Lung microvascular endothelial cell (primary cell): Measurements from ENCODE around the gene QSER1. TPM values are rescaled to one million over a fixed set of nuclear protein-coding genes. Genes with fewer than 3 reads are reported as not detected.
"Not testable (repeated sequence)": the region's sequence is repeated elsewhere in the genome, so short reads cannot be mapped to it uniquely, and the experiment has no call there.

Experiments
- DNase-seq, 2 donors: peaks; one replicate each; pipeline versions ENCODE4 v3.0.0 to v3.0.0-alpha.2; 2010; ENCODE audit warnings: low read depth in 2 of 2
- total RNA-seq: library from RNA; depleted of rRNA; stranded (reverse); fragments of >200 nt; gene quantifications from 2 replicates; pipeline ENCODE4 v1.2.1, GENCODE V29; 2014

QSER1 gene
- total RNA-seq, 1 donor from 2014 or later = 8.3 TPM

- no peak for DNase-seq
Measured at GRCh38 chr11:32932196-32932595, 39.6 kb downstream of the QSER1 start.

DNA sequence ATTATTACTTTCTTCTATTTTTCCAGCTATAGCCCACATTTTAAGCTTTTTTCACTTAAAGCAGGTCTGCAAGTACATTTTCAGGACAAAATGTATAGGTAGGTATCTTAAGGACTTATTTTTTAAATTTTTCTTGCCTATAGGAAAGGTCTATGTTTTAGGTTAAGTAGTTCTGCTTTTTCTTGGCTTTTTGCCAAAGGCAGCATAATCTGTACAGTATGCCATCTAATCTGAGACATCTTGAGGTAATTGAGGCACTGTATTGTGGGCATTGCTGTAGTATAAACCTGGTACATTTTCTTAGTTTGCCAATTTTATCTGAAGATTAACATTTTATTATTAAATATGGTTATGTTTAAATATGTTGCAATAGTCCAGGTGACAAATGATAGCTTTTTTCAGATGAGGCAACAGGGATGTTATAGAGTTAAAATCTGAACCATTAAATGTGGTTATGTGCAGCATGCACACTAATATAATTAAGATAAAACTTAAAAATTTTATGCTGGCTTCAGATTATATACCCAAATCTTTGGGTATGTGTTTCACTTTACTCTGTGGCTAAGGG, 42.9 kb downstream of the QSER1 start:
- DNase-seq = no peak

- not testable (repeated sequence) for DNase-seq
Measured at GRCh38 chr11:32936178-32936577, 43.6 kb downstream of the QSER1 start.

GRCh38 chr11:32937283-32937682, 44.7 kb downstream of the QSER1 start:
- not testable (repeated sequence) for DNase-seq

DNA sequence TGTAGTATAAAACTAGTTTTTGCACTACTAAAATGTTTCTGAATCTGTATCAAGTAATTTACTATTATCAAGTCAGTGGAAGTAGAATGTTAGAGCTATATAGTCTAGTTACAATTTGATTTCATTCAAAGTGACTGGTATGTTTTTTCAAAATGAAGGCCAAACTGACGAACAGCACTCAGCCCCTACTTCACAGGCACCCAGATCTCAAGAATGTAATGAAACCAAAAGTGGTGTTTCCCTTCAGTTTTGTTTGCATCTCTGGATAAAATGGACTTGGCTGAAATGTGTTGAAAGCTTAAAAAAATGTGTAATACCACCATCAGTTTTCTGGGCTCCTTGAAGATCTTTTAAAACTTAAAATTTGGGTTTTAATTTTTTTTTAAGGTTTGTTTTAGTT, 46.4 kb downstream of the QSER1 start:
- DNase-seq = no peak

- no peak for DNase-seq
Measured at GRCh38 chr11:32939866-32940265, 47.3 kb downstream of the QSER1 start.

- no peak for DNase-seq
Measured at GRCh38 chr11:32940865-32941264, 48.3 kb downstream of the QSER1 start.

DNA sequence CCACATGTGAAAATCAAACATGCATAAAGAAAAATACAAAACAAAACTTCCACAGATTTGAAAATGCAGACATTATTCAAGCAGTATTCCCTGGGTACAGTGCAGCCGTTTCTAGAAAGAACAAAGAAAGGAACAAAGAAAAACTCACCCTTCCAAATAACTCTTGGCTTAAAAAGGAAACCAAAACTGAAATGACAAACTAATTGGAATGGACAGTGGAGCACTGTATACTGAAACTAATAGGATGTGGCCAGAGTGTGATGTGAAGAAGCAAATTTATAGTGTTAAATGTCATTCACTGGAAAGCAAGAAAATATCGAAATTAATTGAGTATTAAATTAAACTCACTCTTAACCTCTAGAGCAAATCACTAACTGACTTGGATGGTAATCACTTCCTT, 55.4 kb downstream of the QSER1 start:
- DNase-seq = peak; percentile 17 to 42

GRCh38 chr11:32949739-32950138, 57.1 kb downstream of the QSER1 start:
- DNase-seq = no peak

DNA sequence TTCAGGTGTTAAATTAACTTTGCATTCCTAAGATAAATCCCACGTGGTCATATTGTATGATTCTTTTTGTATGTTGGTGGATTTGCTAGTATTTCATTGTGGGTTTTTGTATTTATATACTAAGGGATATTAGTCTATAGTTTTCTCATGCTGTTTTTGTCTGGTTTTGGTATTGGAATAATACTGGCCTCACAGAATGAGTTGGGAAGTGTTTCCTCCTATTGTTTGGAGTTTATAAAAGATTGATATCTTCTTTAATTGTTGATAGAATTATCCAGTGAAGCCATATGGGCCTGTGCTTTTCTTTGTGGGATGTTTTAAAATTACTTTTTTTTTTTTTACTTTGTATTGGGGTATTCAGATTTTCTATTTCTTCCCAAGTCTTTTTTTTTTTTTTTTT, 59.8 kb downstream of the QSER1 start:
- DNase-seq = peak; percentile 39 to 73

DNA sequence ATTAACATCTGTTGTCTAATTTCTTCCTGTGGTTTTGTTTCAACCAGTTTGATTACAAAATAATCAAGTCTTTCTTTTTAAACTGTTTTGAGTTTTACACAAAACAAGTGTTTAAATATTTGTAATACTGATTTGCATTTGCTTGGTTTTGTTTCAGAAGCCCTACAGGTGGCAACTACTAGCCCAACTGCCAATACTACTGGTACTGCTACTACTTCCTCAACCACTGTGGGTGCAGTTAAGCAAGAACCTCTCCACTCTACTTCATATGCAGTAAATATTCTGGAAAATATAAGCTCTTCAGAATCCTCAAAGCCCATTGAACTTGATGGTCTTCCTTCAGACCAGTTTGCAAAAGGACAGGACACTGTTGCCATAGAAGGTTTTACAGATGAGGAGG, 61.1 kb downstream of the QSER1 start:
- no peak for DNase-seq

- peak; percentile 63 to 66 for DNase-seq
Measured at GRCh38 chr11:32960553-32961164, 68.0 kb downstream of the QSER1 start.

DNA sequence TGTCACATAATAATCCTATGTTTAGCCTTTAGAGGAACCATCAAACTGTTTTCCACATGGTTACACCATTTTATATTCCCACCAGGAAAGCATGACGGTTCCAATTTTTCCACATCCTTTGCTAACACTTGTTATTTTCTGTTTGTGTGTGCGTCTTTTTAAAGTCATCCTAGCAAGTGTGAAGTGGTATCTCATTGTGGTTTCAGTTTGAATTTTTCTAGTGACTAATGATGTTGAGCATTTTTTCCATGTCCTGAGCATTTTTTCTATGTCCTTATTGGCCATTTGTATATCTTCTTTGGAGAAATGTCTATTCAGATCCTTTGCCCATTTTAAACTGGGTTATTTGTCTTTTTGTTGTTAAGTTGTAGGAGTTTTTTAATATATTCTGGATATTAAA, 69.4 kb downstream of the QSER1 start:
- no peak for DNase-seq

GRCh38 chr11:32963721-32964120, 71.1 kb downstream of the QSER1 start:
- no peak for DNase-seq

- DNase-seq = no peak
Measured at GRCh38 chr11:32968541-32968940, 75.9 kb downstream of the QSER1 start.

DNA sequence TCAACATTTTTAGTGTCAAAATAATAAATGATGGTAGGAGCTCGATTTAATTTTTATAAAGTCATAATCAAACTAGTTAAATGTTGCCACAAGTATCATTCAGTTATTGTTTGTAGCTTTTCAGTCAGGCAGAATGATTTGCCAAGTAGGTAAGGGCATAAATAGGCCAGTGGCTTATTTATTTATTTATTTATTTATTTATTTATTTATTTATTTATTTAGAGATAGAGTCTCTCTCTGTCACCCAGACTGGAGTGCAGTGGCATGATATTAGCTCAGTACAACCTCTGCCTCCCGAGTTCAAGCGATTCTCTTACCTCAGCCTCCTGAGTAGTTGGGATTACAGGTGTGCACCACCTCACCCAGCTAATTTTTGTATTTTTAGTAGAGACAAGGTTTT, 79.6 kb downstream of the QSER1 start:
- DNase-seq = not testable (repeated sequence)

DNA sequence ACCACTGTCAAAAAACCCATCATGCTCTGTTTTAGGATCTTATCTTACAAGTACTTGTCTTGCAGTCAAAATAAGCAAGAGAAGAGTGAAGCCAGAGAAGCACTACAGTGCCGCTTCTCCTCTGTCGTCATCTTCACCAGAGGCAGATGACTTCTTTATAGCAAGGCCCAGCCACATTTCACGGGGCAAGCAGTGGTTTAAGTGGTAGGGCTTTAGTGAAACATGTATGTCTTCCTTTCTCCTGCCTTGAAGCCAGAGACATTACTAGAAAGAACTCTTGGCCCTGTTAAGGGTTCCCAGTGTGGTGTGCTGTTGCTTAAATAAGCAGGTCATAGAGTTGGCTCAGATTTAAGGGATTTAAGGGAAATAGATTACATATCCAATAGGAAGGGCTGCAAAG, 80.2 kb downstream of the QSER1 start:
- no peak for DNase-seq

GRCh38 chr11:32982626-32983025, 90.0 kb downstream of the QSER1 start:
- DNase-seq = no peak

DNA sequence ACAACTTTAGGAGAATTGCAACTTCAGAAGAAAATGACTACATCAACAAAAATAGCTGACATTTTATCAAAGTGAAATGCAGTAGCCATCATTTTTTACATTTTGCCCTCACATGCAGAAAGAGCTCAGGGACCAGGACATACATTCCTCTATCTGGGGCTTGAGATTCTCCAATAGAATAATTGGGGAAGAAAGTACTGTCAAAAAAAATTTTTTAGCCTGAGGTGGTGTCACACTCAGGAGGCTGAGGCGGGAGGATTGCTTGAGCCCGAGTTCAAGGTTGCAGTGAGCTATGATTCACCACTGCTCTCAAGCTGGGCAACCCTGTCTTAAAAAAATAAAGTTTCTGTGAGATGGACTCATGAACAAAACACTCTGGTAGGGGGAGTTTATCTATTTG, 90.9 kb downstream of the QSER1 start:
- no peak for DNase-seq

DNA sequence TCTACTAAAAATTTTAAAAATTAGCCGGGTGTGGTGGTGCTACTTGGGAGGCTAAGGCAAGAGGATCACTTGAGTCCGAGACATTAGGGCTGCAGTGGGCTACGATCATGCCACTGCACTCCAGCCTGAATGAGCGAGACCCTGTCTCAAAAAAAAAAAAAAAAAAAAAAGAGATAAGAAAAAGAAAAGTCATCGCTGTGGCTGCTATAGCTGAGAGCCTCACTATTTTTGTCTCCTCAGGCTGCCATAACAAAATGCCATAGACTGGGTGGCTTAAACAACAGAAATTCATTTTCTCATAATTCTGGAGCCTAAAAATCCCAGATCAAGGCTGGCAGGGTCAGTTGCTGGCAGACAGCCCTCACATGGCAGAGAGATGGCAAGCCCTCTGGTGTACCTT, 93.0 kb downstream of the QSER1 start:
- no peak for DNase-seq

DNA sequence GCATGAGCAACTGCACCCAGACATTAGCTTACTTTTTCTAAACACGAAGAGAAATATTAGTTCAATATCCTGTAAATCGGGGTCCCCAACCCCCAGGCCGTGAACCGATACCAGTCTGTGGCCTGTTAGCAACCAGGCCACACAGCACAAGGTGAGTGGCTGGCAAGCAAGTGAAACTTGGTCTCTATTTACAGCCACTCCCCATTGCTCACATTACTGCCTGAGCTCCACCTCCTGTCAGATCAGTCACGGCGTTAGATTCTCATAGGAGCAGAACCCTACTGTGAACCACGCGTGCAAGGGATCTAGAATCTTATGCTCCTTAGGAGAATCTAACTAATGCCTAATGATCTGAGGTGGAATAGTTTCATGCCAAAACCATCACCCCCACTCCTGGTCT, 95.2 kb downstream of the QSER1 start:
- no peak for DNase-seq

DNA sequence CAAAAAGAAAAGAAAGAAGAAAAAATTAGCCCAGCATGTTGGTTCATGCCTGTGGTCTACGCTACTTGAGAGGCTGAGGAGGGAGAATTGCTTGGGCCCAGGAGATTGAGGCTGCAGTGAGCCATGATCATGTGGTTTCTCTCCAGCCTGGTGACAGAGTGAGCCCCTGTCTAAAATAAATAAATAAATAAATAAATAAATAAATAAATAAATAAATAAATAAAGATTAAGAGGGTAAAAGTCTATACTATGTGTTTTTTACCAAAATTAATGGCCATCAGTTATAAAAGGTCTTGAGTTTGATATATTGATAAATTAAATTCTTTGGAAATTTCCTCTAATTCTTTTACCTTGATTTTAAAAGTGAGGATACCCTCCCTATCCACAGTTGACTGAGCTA, 97.9 kb downstream of the QSER1 start:
- DNase-seq = no peak

GRCh38 chr11:32991427-32991826, 98.8 kb downstream of the QSER1 start:
- no peak for DNase-seq

DNA sequence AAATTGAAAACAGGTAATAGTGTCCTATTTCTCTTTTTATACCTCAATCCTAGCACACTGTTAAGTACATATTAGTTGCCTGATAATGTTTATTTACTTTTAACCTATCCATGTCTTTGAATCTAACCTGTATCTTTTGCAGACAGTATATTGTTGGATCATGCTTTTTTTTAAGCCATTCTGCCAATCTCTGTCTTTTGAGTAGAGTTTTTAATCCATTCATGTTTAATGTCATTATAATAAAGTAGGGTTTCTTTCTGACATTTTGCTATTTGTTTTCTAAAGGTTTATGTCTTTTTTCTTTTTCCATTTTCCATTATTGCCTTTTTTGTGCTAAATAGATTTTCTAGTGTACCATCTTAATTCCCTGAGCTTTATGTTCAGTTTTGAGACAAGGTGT, 99.3 kb downstream of the QSER1 start:
- no peak for DNase-seq
